Embryonic facial prominence (tissue), 1 donor: ENCODE data around the gene EPSTI1.
"Not testable (repeated sequence)": the region's sequence is repeated elsewhere in the genome, so short reads cannot be mapped to it uniquely, and the experiment has no call there.

ENCODE experiments used
- DNase-seq: peaks from one replicate; pipeline ENCODE4 v3.0.0-alpha.2; 2016; ENCODE audit errors: extremely low spot score

The EPSTI1 gene

GRCh38 chr13:43005460-43006236 lies 13.6 kb upstream of the EPSTI1 start:
- no peak for DNase-seq

- DNase-seq = no peak
Observed at GRCh38 chr13:43003729-43004128, 11.7 kb upstream of the EPSTI1 start.

- no peak for DNase-seq
Observed at GRCh38 chr13:43003010-43003409, 11.0 kb upstream of the EPSTI1 start.

GRCh38 chr13:43002021-43002420 lies 10.0 kb upstream of the EPSTI1 start:
- no peak for DNase-seq

- no peak for DNase-seq
Observed at GRCh38 chr13:43000676-43001075, 8.6 kb upstream of the EPSTI1 start.

GRCh38 chr13:42999491-42999890 lies 7.5 kb upstream of the EPSTI1 start:
- DNase-seq = no peak

- no peak for DNase-seq
Observed at GRCh38 chr13:42997381-42997780, 5.3 kb upstream of the EPSTI1 start.

- DNase-seq = no peak
Observed at GRCh38 chr13:42996584-42996983, 4.5 kb upstream of the EPSTI1 start.

GRCh38 chr13:42994878-42995277 lies 2.8 kb upstream of the EPSTI1 start:
- DNase-seq = no peak

- DNase-seq = no peak
Observed at GRCh38 chr13:42992764-42993122, 702 bp upstream of the EPSTI1 start.

- not testable (repeated sequence) for DNase-seq
Observed at GRCh38 chr13:42991233-42991897, 676 bp downstream of the EPSTI1 start.

- DNase-seq = peak; percentile 36
Observed at GRCh38 chr13:42990291-42991232, 1.5 kb downstream of the EPSTI1 start.

GRCh38 chr13:42986176-42986574 lies 5.9 kb downstream of the EPSTI1 start:
- no peak for DNase-seq

- no peak for DNase-seq
Observed at GRCh38 chr13:42985312-42986175, 6.5 kb downstream of the EPSTI1 start.

- DNase-seq = no peak
Observed at GRCh38 chr13:42984691-42985090, 7.3 kb downstream of the EPSTI1 start.

GRCh38 chr13:42984026-42984425 lies 8.0 kb downstream of the EPSTI1 start:
- no peak for DNase-seq

GRCh38 chr13:42981853-42982252 lies 10.2 kb downstream of the EPSTI1 start:
- no peak for DNase-seq

GRCh38 chr13:42981317-42981716 lies 10.7 kb downstream of the EPSTI1 start:
- DNase-seq = no peak

- no peak for DNase-seq
Observed at GRCh38 chr13:42977219-42977659, 14.8 kb downstream of the EPSTI1 start.

- DNase-seq = no peak
Observed at GRCh38 chr13:42976066-42976465, 16.0 kb downstream of the EPSTI1 start.

GRCh38 chr13:42973581-42973980 lies 18.5 kb downstream of the EPSTI1 start:
- DNase-seq = no peak
